SK-N-SH (cell line): ENCODE results near the gene NECTIN3.

Source experiments
- CHD2 ChIP-seq: fragments of 150-350 bp; IDR thresholded peaks from 2 replicates; pipeline ENCODE4 v1.6.1; 2018; ENCODE audit warnings: low read length; ENCODE audit not compliant: partially characterized antibody
- ELF1 ChIP-seq: IDR thresholded peaks from 2 replicates; pipeline ENCODE4 v1.4.0; 2012
- FOSL2 ChIP-seq: IDR thresholded peaks from 2 replicates; pipeline ENCODE4 v1.4.0; 2012; ENCODE audit warnings: low read depth, mild to moderate bottlenecking, moderate library complexity, borderline replicate concordance
- RAD21 ChIP-seq: IDR thresholded peaks from 2 replicates; pipeline ENCODE4 v1.6.1; 2012; ENCODE audit warnings: mild to moderate bottlenecking, low read length
- RCOR1 ChIP-seq: fragments of 150-350 bp; IDR thresholded peaks from 2 replicates; pipeline ENCODE4 v1.6.1; 2017; ENCODE audit warnings: antibody characterized with exemption, low read length
- TF ChIP-seq, protein P1 (sequence below): fragments of 150-350 bp; IDR thresholded peaks from 2 replicates; pipeline ENCODE4 v1.6.1; 2016; ENCODE audit warnings: mild to moderate bottlenecking, low read depth, low read length
- TF ChIP-seq, protein P2 (sequence below): IDR thresholded peaks from 2 replicates; pipeline ENCODE4 v1.4.0; 2012; ENCODE audit warnings: low read depth, borderline replicate concordance
- TF ChIP-seq, protein P3 (sequence below): fragments of 200-600 bp; sonication (generic); IDR thresholded peaks from 2 replicates; pipeline ENCODE4 v1.6.1; 2017; ENCODE audit warnings: antibody characterized with exemption, mild to moderate bottlenecking, moderate library complexity

DNA sequence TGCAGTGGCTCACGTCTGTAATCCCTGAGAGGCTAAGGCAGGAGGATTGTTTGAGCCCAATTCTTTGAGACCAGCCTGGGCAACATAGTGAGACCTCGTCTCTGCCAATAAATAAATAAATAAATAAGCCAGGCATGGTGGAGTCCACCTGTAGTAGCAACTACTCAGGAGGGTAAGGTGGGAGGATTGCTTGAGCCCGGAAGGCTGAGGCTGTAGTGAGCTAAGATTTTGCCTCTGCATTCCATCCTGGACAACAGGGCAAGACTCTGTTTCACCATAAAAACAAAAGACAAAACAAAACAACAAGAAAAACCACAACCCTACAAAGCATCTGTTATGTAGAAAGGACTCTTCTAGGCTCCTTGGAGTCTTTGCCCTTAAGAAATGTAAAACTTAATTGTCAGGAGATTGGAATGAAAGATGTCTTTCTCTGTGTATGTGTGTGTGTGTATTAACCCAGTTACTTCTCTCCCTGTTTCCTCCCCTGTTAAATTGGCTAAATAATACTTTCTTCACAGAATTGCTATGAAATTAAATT is 9.5 kb downstream of the NECTIN3 start:
- no peak for TF ChIP-seq RCOR1
- TF ChIP-seq, protein P1, sequence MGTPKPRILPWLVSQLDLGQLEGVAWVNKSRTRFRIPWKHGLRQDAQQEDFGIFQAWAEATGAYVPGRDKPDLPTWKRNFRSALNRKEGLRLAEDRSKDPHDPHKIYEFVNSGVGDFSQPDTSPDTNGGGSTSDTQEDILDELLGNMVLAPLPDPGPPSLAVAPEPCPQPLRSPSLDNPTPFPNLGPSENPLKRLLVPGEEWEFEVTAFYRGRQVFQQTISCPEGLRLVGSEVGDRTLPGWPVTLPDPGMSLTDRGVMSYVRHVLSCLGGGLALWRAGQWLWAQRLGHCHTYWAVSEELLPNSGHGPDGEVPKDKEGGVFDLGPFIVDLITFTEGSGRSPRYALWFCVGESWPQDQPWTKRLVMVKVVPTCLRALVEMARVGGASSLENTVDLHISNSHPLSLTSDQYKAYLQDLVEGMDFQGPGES, result no peak
- TF ChIP-seq ELF1, result no peak
- TF ChIP-seq, protein P2, sequence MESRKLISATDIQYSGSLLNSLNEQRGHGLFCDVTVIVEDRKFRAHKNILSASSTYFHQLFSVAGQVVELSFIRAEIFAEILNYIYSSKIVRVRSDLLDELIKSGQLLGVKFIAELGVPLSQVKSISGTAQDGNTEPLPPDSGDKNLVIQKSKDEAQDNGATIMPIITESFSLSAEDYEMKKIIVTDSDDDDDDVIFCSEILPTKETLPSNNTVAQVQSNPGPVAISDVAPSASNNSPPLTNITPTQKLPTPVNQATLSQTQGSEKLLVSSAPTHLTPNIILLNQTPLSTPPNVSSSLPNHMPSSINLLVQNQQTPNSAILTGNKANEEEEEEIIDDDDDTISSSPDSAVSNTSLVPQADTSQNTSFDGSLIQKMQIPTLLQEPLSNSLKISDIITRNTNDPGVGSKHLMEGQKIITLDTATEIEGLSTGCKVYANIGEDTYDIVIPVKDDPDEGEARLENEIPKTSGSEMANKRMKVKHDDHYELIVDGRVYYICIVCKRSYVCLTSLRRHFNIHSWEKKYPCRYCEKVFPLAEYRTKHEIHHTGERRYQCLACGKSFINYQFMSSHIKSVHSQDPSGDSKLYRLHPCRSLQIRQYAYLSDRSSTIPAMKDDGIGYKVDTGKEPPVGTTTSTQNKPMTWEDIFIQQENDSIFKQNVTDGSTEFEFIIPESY, result no peak
- TF ChIP-seq, protein P3, sequence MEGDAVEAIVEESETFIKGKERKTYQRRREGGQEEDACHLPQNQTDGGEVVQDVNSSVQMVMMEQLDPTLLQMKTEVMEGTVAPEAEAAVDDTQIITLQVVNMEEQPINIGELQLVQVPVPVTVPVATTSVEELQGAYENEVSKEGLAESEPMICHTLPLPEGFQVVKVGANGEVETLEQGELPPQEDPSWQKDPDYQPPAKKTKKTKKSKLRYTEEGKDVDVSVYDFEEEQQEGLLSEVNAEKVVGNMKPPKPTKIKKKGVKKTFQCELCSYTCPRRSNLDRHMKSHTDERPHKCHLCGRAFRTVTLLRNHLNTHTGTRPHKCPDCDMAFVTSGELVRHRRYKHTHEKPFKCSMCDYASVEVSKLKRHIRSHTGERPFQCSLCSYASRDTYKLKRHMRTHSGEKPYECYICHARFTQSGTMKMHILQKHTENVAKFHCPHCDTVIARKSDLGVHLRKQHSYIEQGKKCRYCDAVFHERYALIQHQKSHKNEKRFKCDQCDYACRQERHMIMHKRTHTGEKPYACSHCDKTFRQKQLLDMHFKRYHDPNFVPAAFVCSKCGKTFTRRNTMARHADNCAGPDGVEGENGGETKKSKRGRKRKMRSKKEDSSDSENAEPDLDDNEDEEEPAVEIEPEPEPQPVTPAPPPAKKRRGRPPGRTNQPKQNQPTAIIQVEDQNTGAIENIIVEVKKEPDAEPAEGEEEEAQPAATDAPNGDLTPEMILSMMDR, result no peak
- no peak for TF ChIP-seq FOSL2
- no peak for TF ChIP-seq CHD2
- TF ChIP-seq RAD21, result no peak
